ENCODE data around the gene TGFBR1. TPM values are rescaled to one million over a fixed set of nuclear protein-coding genes. Genes with fewer than 3 reads are reported as not detected.

Gene TGFBR1
- total RNA-seq, 1 experiment from 2014 or later = 17.9 TPM

DNA sequence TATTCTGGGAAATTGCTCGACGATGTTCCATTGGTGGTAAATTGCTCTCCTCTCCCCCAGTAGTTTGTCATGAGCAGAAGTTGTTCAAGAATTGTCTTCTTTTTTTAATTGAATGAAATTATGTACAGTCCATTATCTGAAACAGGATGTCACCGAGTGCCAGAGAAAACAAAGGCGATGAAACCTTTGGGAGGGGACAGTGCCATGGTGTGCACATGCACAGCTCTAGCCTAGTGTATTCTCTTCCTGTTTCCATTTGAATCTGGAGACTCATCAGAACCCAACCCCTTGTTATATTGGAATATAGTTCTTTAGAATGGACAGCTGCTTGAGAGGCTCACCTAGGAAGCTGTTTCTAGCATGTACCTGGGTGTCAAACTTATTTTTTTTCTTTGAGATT lies 41.7 kb downstream of the TGFBR1 start:
- H3K9ac ChIP-seq (ENCODE audit: low read length) = no peak overlapping the region
- H3K27ac ChIP-seq (ENCODE audit: low read length) = no peak overlapping the region
- H3K79me2 ChIP-seq (ENCODE audit: low read length) = no peaks in the 10 kb centered on the region
- no peak overlapping the region for H3K4me2 ChIP-seq (ENCODE audit: low read depth, low read length, poor library complexity, severe bottlenecking)
- no peaks in the 10 kb centered on the region for H3K9me2 ChIP-seq (replicated peaks; ENCODE audit: insufficient read depth, low read length)
- no peaks in the 10 kb centered on the region for H3K36me3 ChIP-seq (ENCODE audit: insufficient read depth, low read length)
- no peaks in the 10 kb centered on the region for H3K9me3 ChIP-seq (ENCODE audit: low read length)
- no peak overlapping the region for H3K4me3 ChIP-seq (ENCODE audit: low read length)
- H2AFZ ChIP-seq (ENCODE audit: low read length) = no peak overlapping the region
- H3K27me3 ChIP-seq (ENCODE audit: low read length) = no peaks in the 10 kb centered on the region
- H3K4me1 ChIP-seq (ENCODE audit: low read length) = peaks cover 3% of the 10 kb centered on the region; the same call in 1 of the 2 replicates
- no peaks in the 10 kb centered on the region for H4K20me1 ChIP-seq (ENCODE audit: insufficient read depth, low read depth, low read length)
- DNase-seq = no peak

DNA sequence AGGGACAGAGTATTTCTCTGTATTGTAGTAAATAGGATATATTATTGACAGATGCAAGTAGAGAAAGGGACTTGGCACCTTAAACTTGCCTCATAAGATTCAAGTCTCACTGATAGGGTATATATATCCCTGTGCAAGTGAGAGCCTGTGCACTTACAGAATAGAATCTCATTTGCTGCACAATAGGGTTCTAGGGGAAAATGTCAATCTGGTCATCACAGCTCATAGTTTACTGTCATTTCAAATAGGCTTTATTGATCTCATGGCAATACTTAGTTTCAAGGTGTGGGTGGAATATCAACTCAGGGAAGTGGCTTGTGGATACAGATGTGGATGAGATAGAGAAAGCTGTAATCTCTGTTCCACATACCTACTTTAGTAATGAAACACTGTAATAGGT lies 42.3 kb downstream of the TGFBR1 start:
- Histone ChIP-seq H3K27ac (ENCODE audit: low read length) (no peak overlapping the region), H3K4me1 (ENCODE audit: low read length) (peaks cover 3% of the 10 kb centered on the region; the same call in 1 of the 2 replicates), H3K79me2 (ENCODE audit: low read length) (no peaks in the 10 kb centered on the region), H3K9me3 (ENCODE audit: low read length) (no peaks in the 10 kb centered on the region), H3K36me3 (ENCODE audit: insufficient read depth, low read length) (no peaks in the 10 kb centered on the region), H3K4me3 (ENCODE audit: low read length) (no peak overlapping the region), H2AFZ (ENCODE audit: low read length) (no peak overlapping the region), H3K9ac (ENCODE audit: low read length) (no peak overlapping the region), H3K4me2 (ENCODE audit: low read depth, low read length, poor library complexity, severe bottlenecking) (no peak overlapping the region), H3K27me3 (ENCODE audit: low read length) (no peaks in the 10 kb centered on the region), H4K20me1 (ENCODE audit: insufficient read depth, low read depth, low read length) (no peaks in the 10 kb centered on the region), H3K9me2 (replicated peaks; ENCODE audit: insufficient read depth, low read length) (no peaks in the 10 kb centered on the region)
- DNase-seq = no peak

DNA sequence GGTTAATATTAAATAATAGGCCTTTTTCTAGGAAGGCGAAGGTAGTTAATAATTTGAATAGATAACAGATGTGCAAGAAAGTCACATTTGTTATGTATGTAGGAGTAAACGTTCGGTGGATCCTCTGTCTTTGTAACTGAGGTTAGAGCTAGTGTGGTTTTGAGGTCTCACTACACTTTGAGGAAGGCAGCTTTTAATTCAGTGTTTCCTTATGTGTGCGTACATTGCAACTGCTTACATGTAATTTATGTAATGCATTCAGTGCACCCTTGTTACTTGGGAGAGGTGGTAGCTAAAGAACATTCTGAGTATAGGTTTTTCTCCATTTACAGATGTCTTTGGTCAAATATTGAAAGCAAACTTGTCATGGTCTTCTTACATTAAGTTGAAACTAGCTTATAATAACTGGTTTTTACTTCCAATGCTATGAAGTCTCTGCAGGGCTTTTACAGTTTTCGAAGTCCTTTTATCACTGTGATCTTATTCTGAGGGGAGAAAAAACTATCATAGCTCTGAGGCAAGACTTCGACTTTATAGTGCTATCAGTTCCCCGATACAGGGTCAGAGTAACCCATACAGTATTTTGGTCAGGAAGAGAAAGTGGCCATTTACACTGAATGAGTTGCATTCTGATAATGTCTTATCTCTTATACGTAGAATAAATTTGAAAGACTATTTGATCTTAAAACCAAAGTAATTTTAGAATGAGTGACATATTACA lies 45.7 kb downstream of the TGFBR1 start:
- Histone ChIP-seq H3K27ac (ENCODE audit: low read length) (no peak overlapping the region), H2AFZ (ENCODE audit: low read length) (no peak overlapping the region), H3K4me2 (ENCODE audit: low read depth, low read length, poor library complexity, severe bottlenecking) (no peak overlapping the region), H3K4me3 (ENCODE audit: low read length) (no peak overlapping the region), H4K20me1 (ENCODE audit: insufficient read depth, low read depth, low read length) (no peaks in the 10 kb centered on the region), H3K79me2 (ENCODE audit: low read length) (no peaks in the 10 kb centered on the region), H3K36me3 (ENCODE audit: insufficient read depth, low read length) (no peaks in the 10 kb centered on the region), H3K9me3 (ENCODE audit: low read length) (no peaks in the 10 kb centered on the region), H3K4me1 (ENCODE audit: low read length) (no peaks in the 10 kb centered on the region), H3K9ac (ENCODE audit: low read length) (no peak overlapping the region), H3K27me3 (ENCODE audit: low read length) (no peaks in the 10 kb centered on the region), H3K9me2 (replicated peaks; ENCODE audit: insufficient read depth, low read length) (no peaks in the 10 kb centered on the region)
- DNase-seq = no peak

DNA sequence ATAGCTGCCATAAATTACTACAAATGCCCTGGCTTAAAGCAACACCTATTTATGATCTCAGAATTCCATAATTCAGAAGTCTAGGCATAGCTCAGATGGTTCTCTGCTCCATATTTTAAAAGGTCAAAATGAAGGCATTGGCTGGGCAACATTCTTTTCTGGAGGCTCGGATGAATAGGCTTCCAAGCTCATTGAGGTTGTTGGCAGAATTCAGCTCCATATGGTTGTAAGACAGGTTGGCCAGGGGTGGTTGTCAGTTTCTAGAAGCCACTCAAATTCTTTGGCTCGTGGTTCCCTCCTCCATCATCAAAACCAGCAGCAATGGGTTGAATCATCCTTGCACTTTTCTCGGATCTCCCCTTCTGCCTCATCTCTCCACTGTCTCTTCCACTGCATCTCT lies 49.4 kb downstream of the TGFBR1 start:
- H3K4me3 ChIP-seq (ENCODE audit: low read length) = no peak overlapping the region
- H3K4me2 ChIP-seq (ENCODE audit: low read depth, low read length, poor library complexity, severe bottlenecking) = no peak overlapping the region

DNA sequence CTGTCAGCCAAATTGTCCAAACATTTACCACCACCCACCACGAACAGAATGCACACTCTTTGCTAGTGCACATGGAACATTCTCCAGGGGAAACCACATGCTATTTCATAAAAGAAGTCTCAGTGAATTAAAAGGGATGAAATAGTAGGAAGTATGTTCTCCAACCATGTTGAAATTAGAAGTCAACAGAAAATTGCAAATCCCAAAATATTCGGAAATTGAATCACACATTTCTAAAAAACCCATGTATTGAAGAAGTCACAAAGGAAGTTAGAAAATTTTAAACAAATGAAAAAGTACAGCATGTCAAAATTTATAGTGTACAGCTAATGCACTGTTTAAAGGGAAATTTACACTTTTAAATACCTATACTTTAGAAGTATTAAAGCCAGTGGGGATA lies 50.8 kb downstream of the TGFBR1 start:
- Histone ChIP-seq H3K36me3 (ENCODE audit: insufficient read depth, low read length) (no peaks in the 10 kb centered on the region), H3K79me2 (ENCODE audit: low read length) (no peaks in the 10 kb centered on the region), H3K27me3 (ENCODE audit: low read length) (no peaks in the 10 kb centered on the region), H3K9ac (ENCODE audit: low read length) (no peak overlapping the region), H3K4me3 (ENCODE audit: low read length) (no peak overlapping the region), H3K4me2 (ENCODE audit: low read depth, low read length, poor library complexity, severe bottlenecking) (no peak overlapping the region), H3K9me2 (replicated peaks; ENCODE audit: insufficient read depth, low read length) (no peaks in the 10 kb centered on the region), H3K27ac (ENCODE audit: low read length) (no peak overlapping the region), H2AFZ (ENCODE audit: low read length) (no peak overlapping the region), H3K9me3 (ENCODE audit: low read length) (no peaks in the 10 kb centered on the region), H3K4me1 (ENCODE audit: low read length) (peaks cover 2% of the 10 kb centered on the region; the same call in 1 of the 2 replicates), H4K20me1 (ENCODE audit: insufficient read depth, low read depth, low read length) (no peaks in the 10 kb centered on the region)
- DNase-seq = no peak

More for the DNA sequence above, 49.4 kb downstream of the TGFBR1 start:
- no peaks in the 10 kb centered on the region for H4K20me1 ChIP-seq (ENCODE audit: insufficient read depth, low read depth, low read length)
- H3K4me1 ChIP-seq (ENCODE audit: low read length) = peaks cover 2% of the 10 kb centered on the region; the same call in 1 of the 2 replicates
- H3K27ac ChIP-seq (ENCODE audit: low read length) = no peak overlapping the region
- H3K27me3 ChIP-seq (ENCODE audit: low read length) = no peaks in the 10 kb centered on the region
- no peaks in the 10 kb centered on the region for H3K9me3 ChIP-seq (ENCODE audit: low read length)
- DNase-seq = no peak
- H3K9ac ChIP-seq (ENCODE audit: low read length) = no peak overlapping the region
- no peaks in the 10 kb centered on the region for H3K79me2 ChIP-seq (ENCODE audit: low read length)
- H3K36me3 ChIP-seq (ENCODE audit: insufficient read depth, low read length) = no peaks in the 10 kb centered on the region
- H2AFZ ChIP-seq (ENCODE audit: low read length) = no peak overlapping the region
- no peaks in the 10 kb centered on the region for H3K9me2 ChIP-seq (replicated peaks; ENCODE audit: insufficient read depth, low read length)

DNA sequence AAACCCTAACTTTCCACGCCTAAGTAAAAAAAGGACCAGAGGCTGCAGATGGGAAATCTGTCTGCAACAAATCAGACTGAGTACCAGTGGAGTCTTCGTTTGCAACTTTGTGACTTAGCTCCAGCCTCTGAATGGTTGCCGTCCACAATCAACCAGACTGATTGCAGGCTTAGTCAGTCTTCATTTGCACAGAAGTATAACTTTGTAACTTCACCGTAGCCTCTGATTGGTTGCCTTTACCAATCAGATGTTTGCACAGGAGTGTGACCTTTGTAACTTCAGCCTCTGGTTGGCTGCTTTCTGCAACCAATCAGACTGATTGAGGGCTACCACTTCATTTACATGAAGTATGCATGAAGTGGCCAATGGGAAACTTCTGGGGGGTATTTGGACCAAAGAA lies 53.7 kb downstream of the TGFBR1 start:
- Histone ChIP-seq H4K20me1 (ENCODE audit: insufficient read depth, low read depth, low read length) (no peaks in the 10 kb centered on the region), H3K36me3 (ENCODE audit: insufficient read depth, low read length) (no peaks in the 10 kb centered on the region), H3K79me2 (ENCODE audit: low read length) (no peaks in the 10 kb centered on the region), H3K27me3 (ENCODE audit: low read length) (no peaks in the 10 kb centered on the region), H3K9me2 (replicated peaks; ENCODE audit: insufficient read depth, low read length) (no peaks in the 10 kb centered on the region), H3K27ac (ENCODE audit: low read length) (no peak overlapping the region), H3K4me2 (ENCODE audit: low read depth, low read length, poor library complexity, severe bottlenecking) (no peak overlapping the region), H3K4me1 (ENCODE audit: low read length) (peaks cover 2% of the 10 kb centered on the region; the same call in 1 of the 2 replicates), H3K9ac (ENCODE audit: low read length) (no peak overlapping the region), H3K9me3 (ENCODE audit: low read length) (no peaks in the 10 kb centered on the region), H2AFZ (ENCODE audit: low read length) (no peak overlapping the region), H3K4me3 (ENCODE audit: low read length) (no peak overlapping the region)
- peak; percentile 45 for DNase-seq

DNA sequence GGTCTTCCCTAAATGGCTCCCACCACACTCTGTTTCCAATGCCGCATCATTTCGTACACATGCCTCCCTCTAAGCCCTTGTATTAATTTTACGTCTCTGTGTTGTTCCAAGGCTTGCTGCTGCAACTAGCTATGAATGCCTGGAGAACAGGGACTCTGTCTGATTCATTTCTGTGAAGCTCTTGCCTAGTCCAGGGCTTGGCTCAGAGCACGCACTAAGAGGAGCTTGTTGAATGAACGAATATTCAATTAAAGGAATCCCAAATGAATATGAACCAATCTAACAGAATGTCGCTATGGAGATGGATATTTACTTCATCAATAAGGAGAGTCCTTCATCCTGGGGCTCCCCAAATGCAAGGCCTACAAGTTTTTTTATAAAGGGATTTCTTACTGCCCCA lies 55.3 kb downstream of the TGFBR1 start:
- Histone ChIP-seq H3K9me2 (replicated peaks; ENCODE audit: insufficient read depth, low read length) (no peaks in the 10 kb centered on the region), H3K4me1 (ENCODE audit: low read length) (peaks cover 2% of the 10 kb centered on the region; the same call in 1 of the 2 replicates), H3K79me2 (ENCODE audit: low read length) (no peaks in the 10 kb centered on the region), H3K27ac (ENCODE audit: low read length) (no peak overlapping the region), H3K9me3 (ENCODE audit: low read length) (no peaks in the 10 kb centered on the region), H3K4me2 (ENCODE audit: low read depth, low read length, poor library complexity, severe bottlenecking) (no peak overlapping the region), H3K9ac (ENCODE audit: low read length) (no peak overlapping the region), H3K27me3 (ENCODE audit: low read length) (no peaks in the 10 kb centered on the region), H4K20me1 (ENCODE audit: insufficient read depth, low read depth, low read length) (no peaks in the 10 kb centered on the region), H2AFZ (ENCODE audit: low read length) (no peak overlapping the region), H3K36me3 (ENCODE audit: insufficient read depth, low read length) (no peaks in the 10 kb centered on the region), H3K4me3 (ENCODE audit: low read length) (no peak overlapping the region)
- DNase-seq = no peak

DNA sequence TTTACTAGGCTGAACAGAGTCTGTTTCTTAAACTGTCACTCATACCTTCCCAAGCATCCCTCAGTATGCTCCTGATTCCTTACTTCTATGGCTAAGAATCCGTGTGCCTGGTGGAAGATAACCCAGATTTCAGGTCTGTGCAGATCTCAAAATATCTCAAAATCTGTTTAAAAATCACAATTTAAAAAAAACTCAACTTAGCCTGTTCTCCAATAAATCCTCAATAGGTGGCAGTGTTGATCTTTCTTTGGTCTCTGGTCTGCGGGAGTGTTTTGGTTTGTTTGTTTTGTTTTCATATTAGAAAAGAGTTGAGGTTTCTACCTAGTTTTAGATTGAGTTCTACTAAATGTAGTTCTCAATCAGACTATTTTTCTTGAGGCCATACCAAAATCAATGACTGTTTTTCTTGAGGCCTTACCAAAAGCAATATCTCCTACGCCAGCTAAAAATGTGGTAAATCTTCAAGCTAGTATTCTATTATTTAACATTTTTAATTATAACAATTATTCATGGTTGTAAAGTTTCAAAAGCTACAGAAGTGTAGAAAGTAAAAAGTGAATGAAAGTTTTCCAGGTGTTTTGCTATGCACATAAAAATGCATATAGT lies 57.9 kb downstream of the TGFBR1 start:
- Histone ChIP-seq H3K4me2 (ENCODE audit: low read depth, low read length, poor library complexity, severe bottlenecking) (peak overlapping the region; percentile 3), H3K9ac (ENCODE audit: low read length) (no peak overlapping the region), H3K79me2 (ENCODE audit: low read length) (no peaks in the 10 kb centered on the region), H3K9me2 (replicated peaks; ENCODE audit: insufficient read depth, low read length) (no peaks in the 10 kb centered on the region), H2AFZ (ENCODE audit: low read length) (no peak overlapping the region), H3K4me1 (ENCODE audit: low read length) (peaks cover 2% of the 10 kb centered on the region; the same call in 1 of the 2 replicates), H3K9me3 (ENCODE audit: low read length) (no peaks in the 10 kb centered on the region), H3K4me3 (ENCODE audit: low read length) (no peak overlapping the region), H3K27ac (ENCODE audit: low read length) (no peak overlapping the region), H4K20me1 (ENCODE audit: insufficient read depth, low read depth, low read length) (no peaks in the 10 kb centered on the region), H3K36me3 (ENCODE audit: insufficient read depth, low read length) (no peaks in the 10 kb centered on the region), H3K27me3 (ENCODE audit: low read length) (no peaks in the 10 kb centered on the region)
- DNase-seq = peak; percentile 71
